Colonic mucosa (tissue), 4 donors: ENCODE measurements around the gene ARHGEF19. TPM values are rescaled to one million over a fixed set of nuclear protein-coding genes. Genes with fewer than 3 reads are reported as not detected.
A peak's percentile ranks its signal among the peaks of the same experiment; 100 is the strongest.

Experiments used
- DNase-seq: peaks from one replicate; pipeline ENCODE4 v3.0.0-alpha.2; 2020
- H3K27ac ChIP-seq: fragments of 200-600 bp; one replicate; pipeline ENCODE4 v1.8.0; 2021
- H3K27me3 ChIP-seq: fragments of 200-600 bp; one replicate; pipeline ENCODE4 v1.8.0; 2021
- H3K36me3 ChIP-seq: fragments of 200-600 bp; one replicate; pipeline ENCODE4 v1.8.0; 2021
- H3K4me1 ChIP-seq: fragments of 200-600 bp; one replicate; pipeline ENCODE4 v1.8.0; 2021; ENCODE audit warnings: mild to moderate bottlenecking
- H3K4me3 ChIP-seq: fragments of 200-600 bp; one replicate; pipeline ENCODE4 v1.8.0; 2021
- H3K9ac ChIP-seq, 2 donors: one replicate each; pipeline ENCODE4 v1.7.0; 2013; ENCODE audit warnings: control low read depth in 2 of 2, low read depth in 2 of 2, low read length in 2 of 2
- H3K9me3 ChIP-seq: fragments of 200-600 bp; one replicate; pipeline ENCODE4 v1.8.0; 2021
- intact Hi-C: fragments of 100-400 bp; cut with DNase I; formaldehyde crosslinking; loops from one replicate; pipeline ENCODE4 v1.14.1; 2022
- total RNA-seq, 2 donors: library from RNA; stranded (reverse); fragmentation: NEBNext Ultra II Directional in 1 of 2; extraction: Animal tissue kit (Norgen Biotek cat#: 25700) in 1 of 2; gene quantifications; one replicate each; pipeline ENCODE4 v1.2.1, GENCODE V29; 2021
- TF ChIP-seq, protein P1 (sequence below): fragments of 200-600 bp; IDR thresholded peaks from one replicate; pipeline ENCODE4 v1.8.0; 2022; ENCODE audit warnings: antibody characterized with exemption, mild to moderate bottlenecking
- donor health status: healthy.
- donor health status: DM: no; HTN: no; CAD: no.
- donor health status: DM: no; HTN: no; CAD: no.

ARHGEF19 gene
- total RNA-seq, 2 donors from 2014 or later, result 5.8 to 9.0 TPM

DNA sequence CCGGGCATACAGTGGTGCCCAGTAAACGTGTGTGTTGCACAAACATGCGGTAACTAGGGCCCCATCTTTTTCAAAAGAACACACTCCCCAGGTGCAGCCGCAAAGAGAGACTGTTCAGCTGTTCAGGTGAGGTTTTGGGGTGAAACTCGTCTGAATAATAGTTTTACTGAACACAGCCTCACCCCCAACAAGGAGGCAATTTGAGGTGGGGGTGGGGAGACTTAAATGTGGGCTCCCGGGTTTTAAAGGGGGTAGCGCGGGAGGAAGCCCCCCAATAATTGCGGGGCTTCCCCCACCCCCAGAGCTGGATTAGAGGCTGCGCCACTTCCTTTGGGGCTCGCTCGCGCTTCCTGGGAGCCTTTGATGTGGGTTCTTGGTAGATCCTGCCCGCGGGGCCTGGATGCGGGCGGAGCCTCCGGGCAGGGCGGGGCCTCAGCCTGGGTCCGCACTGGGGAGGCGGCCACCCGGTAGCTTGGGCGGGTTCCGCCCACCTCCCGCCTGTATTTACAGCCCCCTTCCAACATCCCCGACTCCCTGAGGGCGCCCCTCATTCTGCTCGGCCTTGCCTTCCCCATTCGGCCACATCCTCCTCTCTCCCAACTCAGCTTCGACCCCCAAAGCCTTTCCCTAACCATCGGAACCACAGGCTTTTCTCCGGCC is 50.2 kb downstream of the ARHGEF19 start:
- H3K9ac ChIP-seq, result peak overlapping the region in 1 of 2 donors; percentile 32
- intact Hi-C loops, result no loop called here
- no peaks in the 10 kb centered on the region for H3K9me3 ChIP-seq
- peaks cover 21% of the 10 kb centered on the region for H3K4me1 ChIP-seq
- H3K27me3 ChIP-seq, result no peaks in the 10 kb centered on the region
- no peaks in the 10 kb centered on the region for H3K36me3 ChIP-seq
- TF ChIP-seq, protein P1, sequence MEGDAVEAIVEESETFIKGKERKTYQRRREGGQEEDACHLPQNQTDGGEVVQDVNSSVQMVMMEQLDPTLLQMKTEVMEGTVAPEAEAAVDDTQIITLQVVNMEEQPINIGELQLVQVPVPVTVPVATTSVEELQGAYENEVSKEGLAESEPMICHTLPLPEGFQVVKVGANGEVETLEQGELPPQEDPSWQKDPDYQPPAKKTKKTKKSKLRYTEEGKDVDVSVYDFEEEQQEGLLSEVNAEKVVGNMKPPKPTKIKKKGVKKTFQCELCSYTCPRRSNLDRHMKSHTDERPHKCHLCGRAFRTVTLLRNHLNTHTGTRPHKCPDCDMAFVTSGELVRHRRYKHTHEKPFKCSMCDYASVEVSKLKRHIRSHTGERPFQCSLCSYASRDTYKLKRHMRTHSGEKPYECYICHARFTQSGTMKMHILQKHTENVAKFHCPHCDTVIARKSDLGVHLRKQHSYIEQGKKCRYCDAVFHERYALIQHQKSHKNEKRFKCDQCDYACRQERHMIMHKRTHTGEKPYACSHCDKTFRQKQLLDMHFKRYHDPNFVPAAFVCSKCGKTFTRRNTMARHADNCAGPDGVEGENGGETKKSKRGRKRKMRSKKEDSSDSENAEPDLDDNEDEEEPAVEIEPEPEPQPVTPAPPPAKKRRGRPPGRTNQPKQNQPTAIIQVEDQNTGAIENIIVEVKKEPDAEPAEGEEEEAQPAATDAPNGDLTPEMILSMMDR, result no peak
- H3K27ac ChIP-seq, result peak overlapping the region; percentile 40
- H3K4me3 ChIP-seq, result no peak overlapping the region
- DNase-seq, result peak; percentile 62

GRCh38 chr1:16161717-16162116 is 50.7 kb downstream of the ARHGEF19 start:
- H3K9ac ChIP-seq, result peak overlapping the region in 1 of 2 donors; percentile 32

GRCh38 chr1:16158993-16159831 is 53.2 kb downstream of the ARHGEF19 start:
- no peaks in the 10 kb centered on the region for H3K36me3 ChIP-seq
- peak; percentile 77 for DNase-seq
- TF ChIP-seq, protein P1, result no peak
- H3K4me3 ChIP-seq, result no peak overlapping the region
- intact Hi-C loops, result no loop called here
- peak overlapping the region in 1 of 2 donors; percentile 62 for H3K9ac ChIP-seq
- peak overlapping the region; percentile 60 for H3K27ac ChIP-seq
- peaks cover 20% of the 10 kb centered on the region for H3K4me1 ChIP-seq
- H3K9me3 ChIP-seq, result no peaks in the 10 kb centered on the region
- no peaks in the 10 kb centered on the region for H3K27me3 ChIP-seq

More at GRCh38 chr1:16161717-16162116, 50.7 kb downstream of the ARHGEF19 start:
- intact Hi-C loops, result no loop called here
- H3K27me3 ChIP-seq, result no peaks in the 10 kb centered on the region
- H3K4me3 ChIP-seq, result no peak overlapping the region
- no peaks in the 10 kb centered on the region for H3K36me3 ChIP-seq
- H3K9me3 ChIP-seq, result no peaks in the 10 kb centered on the region
- H3K4me1 ChIP-seq, result peaks cover 21% of the 10 kb centered on the region
- TF ChIP-seq, protein P1, result no peak
- no peak for DNase-seq
- H3K27ac ChIP-seq, result peak overlapping the region; percentile 40

DNA sequence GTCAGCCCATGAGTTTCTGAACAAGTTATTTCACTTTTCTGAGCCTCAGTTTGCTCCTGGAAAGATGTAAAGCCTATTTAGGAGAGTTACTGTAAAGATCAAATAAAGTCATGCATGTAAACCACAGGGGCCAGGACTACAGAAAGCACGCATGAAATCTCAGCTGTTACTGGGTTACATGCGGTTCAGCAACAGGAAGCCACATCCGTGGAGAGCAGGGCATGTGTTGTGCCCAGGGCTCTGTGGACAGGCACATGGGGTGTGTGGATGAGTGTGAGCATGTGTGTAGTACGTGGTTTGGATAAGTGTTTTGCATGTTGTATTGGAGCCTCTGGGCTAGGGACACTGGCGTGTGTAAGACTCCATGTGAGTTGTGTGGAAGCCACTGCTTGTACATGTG is 54.4 kb downstream of the ARHGEF19 start:
- Histone ChIP-seq H3K9me3 (no peaks in the 10 kb centered on the region), H3K36me3 (no peaks in the 10 kb centered on the region), H3K4me3 (no peak overlapping the region), H3K27ac (no peak overlapping the region), H3K27me3 (no peaks in the 10 kb centered on the region), H3K9ac (peak overlapping the region in 1 of 2 donors; percentile 32), H3K4me1 (peaks cover 20% of the 10 kb centered on the region)
- no peak for DNase-seq
- intact Hi-C loops, result no loop called here
- TF ChIP-seq, protein P1, result no peak

DNA sequence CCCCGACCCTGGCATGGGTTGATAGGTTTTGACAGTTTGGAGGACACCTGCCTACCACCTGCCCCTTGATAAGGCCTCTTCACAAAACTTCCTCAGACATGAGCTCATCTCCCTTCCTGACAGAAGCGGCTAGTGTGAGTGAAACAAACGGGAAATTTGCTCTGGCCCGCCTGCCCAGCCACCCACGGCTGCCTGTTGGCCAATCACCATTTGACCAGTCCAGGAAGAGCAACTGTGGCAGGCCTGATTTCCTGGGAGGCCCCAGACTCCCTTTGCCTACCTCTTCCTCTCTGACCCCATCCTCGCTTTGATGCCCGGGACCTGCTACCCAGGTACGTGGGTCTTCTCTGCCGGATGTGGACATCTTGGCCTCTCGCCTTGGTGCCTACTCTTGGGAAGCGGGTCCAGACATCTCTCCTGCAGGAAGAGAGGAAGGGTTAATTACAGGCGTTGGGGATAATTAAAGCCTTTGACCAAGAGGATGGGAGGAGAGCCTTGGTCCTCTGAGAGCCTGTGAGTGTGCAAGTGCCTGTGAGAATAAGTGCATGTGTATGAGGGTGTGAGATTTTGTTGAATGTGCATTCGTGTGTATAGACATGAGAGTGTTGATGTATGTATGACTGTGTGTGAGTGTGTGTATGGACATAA is 55.5 kb downstream of the ARHGEF19 start:
- Histone ChIP-seq H3K4me1 (peaks cover 23% of the 10 kb centered on the region), H3K27me3 (no peaks in the 10 kb centered on the region), H3K27ac (peak overlapping the region; percentile 86), H3K4me3 (no peak overlapping the region), H3K36me3 (no peaks in the 10 kb centered on the region), H3K9me3 (no peaks in the 10 kb centered on the region), H3K9ac (peak overlapping the region in 1 of 2 donors; percentile 93)
- intact Hi-C loops, result no loop called here
- no peak for DNase-seq
- TF ChIP-seq, protein P1, result no peak
